Measurements from ENCODE around the gene TRMT61A. TPM values are rescaled to one million over a fixed set of nuclear protein-coding genes. Genes with fewer than 3 reads are reported as not detected.

Gene TRMT61A
- polyA plus RNA-seq, 4 donors = 4.9 to 16.5 (median 7.7) TPM

- Histone ChIP-seq H3K36me3 (ENCODE audit: control insufficient read depth in 3 of 3, insufficient read depth in 2 of 3, low read depth in 1 of 3, low read length in 3 of 3) (peaks cover 0 to 38% (median 0%) of the 10 kb centered on the region in 3 donors), H3K27me3 (ENCODE audit: control insufficient read depth in 3 of 3, insufficient read depth in 3 of 3, low read length in 3 of 3) (peaks cover 0 to 4% (median 3%) of the 10 kb centered on the region in 3 donors), H3K4me3 (ENCODE audit: low read depth in 1 of 3, low read length in 3 of 3) (peak overlapping the region in 1 of 3 donors; percentile 78), H3K9me3 (ENCODE audit: control insufficient read depth in 2 of 2, insufficient read depth in 1 of 2, low read depth in 1 of 2, low read length in 1 of 2) (no peaks in the 10 kb centered on the region), H3K27ac (ENCODE audit: low read depth in 1 of 3, low read length in 2 of 3) (peak overlapping the region in 1 of 3 donors; percentile 78), H3K4me1 (ENCODE audit: control insufficient read depth in 3 of 3, insufficient read depth in 2 of 3, low read depth in 1 of 3, low read length in 2 of 3) (peaks cover 0 to 45% (median 2%) of the 10 kb centered on the region in 3 donors)
- DNase-seq = peak in 1 of 2 donors; percentile 28
- 44 to 54% (median 46%) methylated on average over 13 of the region's 13 CpGs for WGBS, 3 donors
- no peak for FAIRE-seq
These were observed 9.8 kb upstream of the TRMT61A start for GRCh38 chr14:103519043-103519836.

- Histone ChIP-seq H3K27ac (ENCODE audit: low read depth in 1 of 3, low read length in 2 of 3) (peak overlapping the region in 1 of 3 donors; percentile 78), H3K27me3 (ENCODE audit: control insufficient read depth in 3 of 3, insufficient read depth in 3 of 3, low read length in 3 of 3) (peaks cover 0 to 4% (median 3%) of the 10 kb centered on the region in 3 donors), H3K4me3 (ENCODE audit: low read depth in 1 of 3, low read length in 3 of 3) (peak overlapping the region in 1 of 3 donors; percentile 78), H3K36me3 (ENCODE audit: control insufficient read depth in 3 of 3, insufficient read depth in 2 of 3, low read depth in 1 of 3, low read length in 3 of 3) (peaks cover 0 to 38% (median 0%) of the 10 kb centered on the region in 3 donors), H3K9me3 (ENCODE audit: control insufficient read depth in 2 of 2, insufficient read depth in 1 of 2, low read depth in 1 of 2, low read length in 1 of 2) (no peaks in the 10 kb centered on the region), H3K4me1 (ENCODE audit: control insufficient read depth in 3 of 3, insufficient read depth in 2 of 3, low read depth in 1 of 3, low read length in 2 of 3) (peaks cover 0 to 51% (median 2%) of the 10 kb centered on the region in 3 donors)
- DNase-seq (no peak), FAIRE-seq (no peak)
- 47 to 72% (median 63%) methylated on average over 22 of the region's 22 CpGs for WGBS, 3 donors
These were observed 9.2 kb upstream of the TRMT61A start for GRCh38 chr14:103519837-103520212.

GRCh38 chr14:103520269-103520656, 8.7 kb upstream of the TRMT61A start:
- no peaks in the 10 kb centered on the region for H3K9me3 ChIP-seq (ENCODE audit: control insufficient read depth in 2 of 2, insufficient read depth in 1 of 2, low read depth in 1 of 2, low read length in 1 of 2)
- H3K27ac ChIP-seq (ENCODE audit: low read depth in 1 of 3, low read length in 2 of 3) = peak overlapping the region in 2 of 3 donors; percentile 65 to 78
- H3K4me1 ChIP-seq (ENCODE audit: control insufficient read depth in 3 of 3, insufficient read depth in 2 of 3, low read depth in 1 of 3, low read length in 2 of 3) = peaks cover 0 to 55% (median 2%) of the 10 kb centered on the region in 3 donors
- H3K27me3 ChIP-seq (ENCODE audit: control insufficient read depth in 3 of 3, insufficient read depth in 3 of 3, low read length in 3 of 3) = peaks cover 0 to 4% (median 3%) of the 10 kb centered on the region in 3 donors
- WGBS, 3 donors = 26 to 58% (median 42%) methylated on average over 10 of the region's 10 CpGs
- FAIRE-seq (no peak), DNase-seq (no peak)
- H3K4me3 ChIP-seq (ENCODE audit: low read depth in 1 of 3, low read length in 3 of 3) = peak overlapping the region in 2 of 3 donors; percentile 69 to 78
- peaks cover 0 to 35% (median 0%) of the 10 kb centered on the region in 3 donors for H3K36me3 ChIP-seq (ENCODE audit: control insufficient read depth in 3 of 3, insufficient read depth in 2 of 3, low read depth in 1 of 3, low read length in 3 of 3)

- FAIRE-seq (no peak), DNase-seq (peak; percentile 64 to 90)
- peak overlapping the region in 2 of 3 donors; percentile 65 to 78 for H3K27ac ChIP-seq (ENCODE audit: low read depth in 1 of 3, low read length in 2 of 3)
- 0 to 3% (median 0%) methylated on average over 48 to 66 of the region's 66 CpGs for WGBS, 3 donors
- peak overlapping the region; percentile 59 to 78 (median 69) for H3K4me3 ChIP-seq (ENCODE audit: low read depth in 1 of 3, low read length in 3 of 3)
- no peaks in the 10 kb centered on the region for H3K9me3 ChIP-seq (ENCODE audit: control insufficient read depth in 2 of 2, insufficient read depth in 1 of 2, low read depth in 1 of 2, low read length in 1 of 2)
- peaks cover 0 to 61% (median 2%) of the 10 kb centered on the region in 3 donors for H3K4me1 ChIP-seq (ENCODE audit: control insufficient read depth in 3 of 3, insufficient read depth in 2 of 3, low read depth in 1 of 3, low read length in 2 of 3)
- H3K36me3 ChIP-seq (ENCODE audit: control insufficient read depth in 3 of 3, insufficient read depth in 2 of 3, low read depth in 1 of 3, low read length in 3 of 3) = peaks cover 0 to 35% (median 0%) of the 10 kb centered on the region in 3 donors
- peaks cover 0 to 4% (median 3%) of the 10 kb centered on the region in 3 donors for H3K27me3 ChIP-seq (ENCODE audit: control insufficient read depth in 3 of 3, insufficient read depth in 3 of 3, low read length in 3 of 3)
These were observed 8.1 kb upstream of the TRMT61A start for GRCh38 chr14:103520657-103521437.

GRCh38 chr14:103521438-103521950, 7.5 kb upstream of the TRMT61A start:
- WGBS, 3 donors = 1% methylated on average over 33 to 77 of the region's 77 CpGs
- H3K9me3 ChIP-seq (ENCODE audit: control insufficient read depth in 2 of 2, insufficient read depth in 1 of 2, low read depth in 1 of 2, low read length in 1 of 2) = no peaks in the 10 kb centered on the region
- FAIRE-seq (no peak), DNase-seq (peak in 1 of 2 donors; percentile 81)
- H3K27me3 ChIP-seq (ENCODE audit: control insufficient read depth in 3 of 3, insufficient read depth in 3 of 3, low read length in 3 of 3) = peaks cover 0 to 4% (median 3%) of the 10 kb centered on the region in 3 donors
- H3K4me1 ChIP-seq (ENCODE audit: control insufficient read depth in 3 of 3, insufficient read depth in 2 of 3, low read depth in 1 of 3, low read length in 2 of 3) = peaks cover 0 to 68% (median 2%) of the 10 kb centered on the region in 3 donors
- H3K36me3 ChIP-seq (ENCODE audit: control insufficient read depth in 3 of 3, insufficient read depth in 2 of 3, low read depth in 1 of 3, low read length in 3 of 3) = peaks cover 0 to 41% (median 0%) of the 10 kb centered on the region in 3 donors
- peak overlapping the region; percentile 59 to 78 (median 69) for H3K4me3 ChIP-seq (ENCODE audit: low read depth in 1 of 3, low read length in 3 of 3)
- peak overlapping the region in 2 of 3 donors; percentile 65 to 78 for H3K27ac ChIP-seq (ENCODE audit: low read depth in 1 of 3, low read length in 2 of 3)

- FAIRE-seq = no peak
- H3K4me1 ChIP-seq (ENCODE audit: control insufficient read depth in 3 of 3, insufficient read depth in 2 of 3, low read depth in 1 of 3, low read length in 2 of 3) = peaks cover 0 to 73% (median 2%) of the 10 kb centered on the region in 3 donors
- peaks cover 0 to 4% (median 3%) of the 10 kb centered on the region in 3 donors for H3K27me3 ChIP-seq (ENCODE audit: control insufficient read depth in 3 of 3, insufficient read depth in 3 of 3, low read length in 3 of 3)
- WGBS, 3 donors = 1% methylated on average over 38 to 74 of the region's 74 CpGs
- H3K36me3 ChIP-seq (ENCODE audit: control insufficient read depth in 3 of 3, insufficient read depth in 2 of 3, low read depth in 1 of 3, low read length in 3 of 3) = peaks cover 0 to 43% (median 0%) of the 10 kb centered on the region in 3 donors
- peak overlapping the region; percentile 59 to 78 (median 69) for H3K4me3 ChIP-seq (ENCODE audit: low read depth in 1 of 3, low read length in 3 of 3)
- H3K27ac ChIP-seq (ENCODE audit: low read depth in 1 of 3, low read length in 2 of 3) = peak overlapping the region in 1 of 3 donors; percentile 75
- H3K9me3 ChIP-seq (ENCODE audit: control insufficient read depth in 2 of 2, insufficient read depth in 1 of 2, low read depth in 1 of 2, low read length in 1 of 2) = no peaks in the 10 kb centered on the region
- peak in 1 of 2 donors; percentile 59 for DNase-seq
These were observed 6.9 kb upstream of the TRMT61A start for GRCh38 chr14:103521951-103522563.

GRCh38 chr14:103522649-103523574, 6.1 kb upstream of the TRMT61A start, which contains the start of gene CKB:
Gene CKB, minus strand, starts transcription at chr14:103522830. Its CDS starts 337 bp downstream, at chr14:103522493.
- H3K4me1 ChIP-seq (ENCODE audit: control insufficient read depth in 3 of 3, insufficient read depth in 2 of 3, low read depth in 1 of 3, low read length in 2 of 3) = peaks cover 0 to 78% (median 2%) of the 10 kb centered on the region in 3 donors
- H3K4me3 ChIP-seq (ENCODE audit: low read depth in 1 of 3, low read length in 3 of 3) = peak within 1 kb of the TSS; percentile 59 to 78 (median 69)
- H3K9me3 ChIP-seq (ENCODE audit: control insufficient read depth in 2 of 2, insufficient read depth in 1 of 2, low read depth in 1 of 2, low read length in 1 of 2) = no peaks in the 10 kb centered on the region
- 6 to 16% (median 9%) methylated on average over 67 to 107 of the region's 107 CpGs for WGBS, 3 donors
- FAIRE-seq (no peak), DNase-seq (peak in 1 of 2 donors; percentile 84)
- peaks cover 0 to 4% (median 3%) of the 10 kb centered on the region in 3 donors for H3K27me3 ChIP-seq (ENCODE audit: control insufficient read depth in 3 of 3, insufficient read depth in 3 of 3, low read length in 3 of 3)
- H3K27ac ChIP-seq (ENCODE audit: low read depth in 1 of 3, low read length in 2 of 3) = peak within 1 kb of the TSS in 1 of 3 donors; percentile 93
- H3K36me3 ChIP-seq (ENCODE audit: control insufficient read depth in 3 of 3, insufficient read depth in 2 of 3, low read depth in 1 of 3, low read length in 3 of 3) = peaks cover 0 to 41% (median 0%) of the 10 kb centered on the region in 3 donors
